Stomach (tissue), 9 donors: ENCODE measurements around the gene AHSP. TPM values are rescaled to one million over a fixed set of nuclear protein-coding genes. Genes with fewer than 3 reads are reported as not detected.

Experiments used
- DNase-seq, 2 donors: peaks; one replicate each; pipeline versions ENCODE4 v3.0.0 to v3.0.0-alpha.2; 2013 to 2019
- H3K27ac ChIP-seq, 5 donors: fragments of 200-600 bp in 4 of 5; sonication (generic) in 4 of 5; one replicate each; pipeline ENCODE4 v1.5.1; 2013 to 2019; ENCODE audit warnings: mild to moderate bottlenecking in 1 of 5, moderate library complexity in 1 of 5
- H3K27me3 ChIP-seq, 3 donors: fragments of 200-600 bp; sonication (generic); one replicate each; pipeline ENCODE4 v1.5.1; 2017 to 2019; ENCODE audit warnings: mixed run types in 1 of 3
- H3K36me3 ChIP-seq, 4 donors: fragments of 200-600 bp; sonication (generic); 1 replicate in 3 of 4; 2 replicates in 1 of 4; pipeline ENCODE4 v1.5.1; 2016 to 2019
- H3K4me1 ChIP-seq, 4 donors: fragments of 200-600 bp; sonication (generic); one replicate each; pipeline ENCODE4 v1.5.1; 2016 to 2019
- H3K4me3 ChIP-seq, 4 donors: fragments of 200-600 bp; sonication (generic) in 3 of 4; one replicate each; pipeline ENCODE4 v1.5.1; 2016 to 2019; ENCODE audit warnings: mild to moderate bottlenecking in 1 of 4
- H3K9me3 ChIP-seq, 4 donors: fragments of 200-600 bp; sonication (generic); one replicate each; pipeline ENCODE4 v1.5.1; 2016 to 2019
- CTCF ChIP-seq, 7 experiments: fragments of 450-650 bp in 4 of 7; fragments of 200-600 bp in 3 of 7; sonication (generic) in 3 of 7; IDR thresholded peaks; one replicate each; pipeline ENCODE4 v1.5.1; 2016 to 2019; ENCODE audit warnings: antibody characterized with exemption in 7 of 7, control low read depth in 2 of 7, mild to moderate bottlenecking in 1 of 7
- EP300 ChIP-seq: sonication (generic); formaldehyde crosslinking; IDR thresholded peaks from one replicate; pipeline ENCODE4 v1.6.1; 2017; ENCODE audit warnings: antibody characterized with exemption
- POLR2A ChIP-seq, 4 donors: fragments of 450-650 bp; IDR thresholded peaks; one replicate each; pipeline ENCODE4 v1.6.1; 2016; ENCODE audit warnings: antibody characterized with exemption in 4 of 4, control low read depth in 2 of 4, mild to moderate bottlenecking in 1 of 4, moderate library complexity in 1 of 4
- POLR2AphosphoS5 ChIP-seq, 3 donors: sonication (generic); formaldehyde crosslinking; IDR thresholded peaks; one replicate each; pipeline ENCODE4 v1.6.1; 2016; ENCODE audit warnings: antibody characterized with exemption in 3 of 3
- WGBS, 5 donors: extraction: QIAGEN DNeasy Blood & Tissue Kit in 3 of 5; methylation state at CpG; one replicate each; pipeline versions ENCODE4 v1.1.5 to v1.1.7; 2013 to 2018; 5-methylcytosine and 5-hydroxymethylcytosine counted together
- intact Hi-C: fragments of 100-400 bp; cut with DNase I; formaldehyde crosslinking; loops from one replicate; pipeline ENCODE4 v1.15.1; 2023; ENCODE audit warnings: low total_unique reads
- polyA plus RNA-seq, 3 donors: library from polyadenylated mRNA; stranded (reverse); fragments of 200-250 nt; gene quantifications; one replicate each; pipeline ENCODE4 v1.2.3, GENCODE V29; 2013
- total RNA-seq, 5 donors: library from RNA; depleted of rRNA; stranded (reverse); fragments of >200 nt; gene quantifications; one replicate each; pipeline versions ENCODE4 v1.1.0 to v1.2.3, GENCODE V29; 2014 to 2016
- donor health status: healthy with polysubstance abuse.
- donor health status: Bipolar disorder and iron deficiency.
- donor health status: healthy.

Gene AHSP
- total and polyA plus RNA-seq, 8 donors = 4.8 TPM; not detected in 7

GRCh38 chr16:31529937-31530312 lies 2.2 kb downstream of the AHSP start:
- Histone ChIP-seq H3K27ac (peak overlapping the region in 1 of 5 donors; percentile 53), H3K4me3 (peak overlapping the region; percentile 42 to 54 (median 48)), H3K4me1 (peaks cover 6 to 24% (median 14%) of the 10 kb centered on the region in 4 donors), H3K9me3 (no peaks in the 10 kb centered on the region), H3K27me3 (peaks cover 0 to 55% (median 21%) of the 10 kb centered on the region in 3 donors), H3K36me3 (no peaks in the 10 kb centered on the region)
- no peak for DNase-seq
- intact Hi-C loops = no loop called here
- 18 to 27% (median 22%) methylated on average over 11 to 17 of the region's 17 CpGs for WGBS, 5 donors
- TF ChIP-seq POLR2A (IDR thresholded peaks at IDR 0.05) (no peak), EP300 (no peak), POLR2AphosphoS5 (IDR thresholded peaks at IDR 0.05) (no peak), CTCF (IDR thresholded peaks at IDR 0.05) (no peak)

- Histone ChIP-seq H3K4me3 (peak overlapping the region in 1 of 4 donors; percentile 54), H3K27me3 (peaks cover 0 to 55% (median 21%) of the 10 kb centered on the region in 3 donors), H3K27ac (peak overlapping the region in 1 of 5 donors; percentile 53), H3K4me1 (peaks cover 6 to 24% (median 14%) of the 10 kb centered on the region in 4 donors), H3K36me3 (no peaks in the 10 kb centered on the region), H3K9me3 (no peaks in the 10 kb centered on the region)
- no peak for TF ChIP-seq POLR2AphosphoS5 (IDR thresholded peaks at IDR 0.05)
- TF ChIP-seq CTCF (IDR thresholded peaks at IDR 0.05) = no peak
- TF ChIP-seq POLR2A (IDR thresholded peaks at IDR 0.05) = no peak
- TF ChIP-seq EP300 = no peak
- 54 to 80% (median 69%) methylated on average over 5 of the region's 5 CpGs for whole genome bisulfite sequencing, 5 donors
- intact Hi-C loops = no loop called here
- DNase-seq = no peak
Measured at GRCh38 chr16:31530405-31530804, 2.7 kb downstream of the AHSP start.

- Histone ChIP-seq H3K27me3 (peaks cover 0 to 55% (median 21%) of the 10 kb centered on the region in 3 donors), H3K36me3 (no peaks in the 10 kb centered on the region), H3K9me3 (no peaks in the 10 kb centered on the region), H3K27ac (no peak overlapping the region), H3K4me1 (peaks cover 6 to 24% (median 14%) of the 10 kb centered on the region in 4 donors), H3K4me3 (no peak overlapping the region)
- intact Hi-C loops = no loop called here
- TF ChIP-seq EP300 (no peak), POLR2AphosphoS5 (IDR thresholded peaks at IDR 0.05) (no peak), CTCF (IDR thresholded peaks at IDR 0.05) (no peak), POLR2A (IDR thresholded peaks at IDR 0.05) (no peak)
- DNase-seq = no peak
- WGBS, 5 donors = 85 to 95% (median 91%) methylated on average over 1 of the region's 1 CpG
Measured at GRCh38 chr16:31531096-31531495, 3.4 kb downstream of the AHSP start.

- H3K36me3 ChIP-seq = no peaks in the 10 kb centered on the region
- no peak for TF ChIP-seq POLR2AphosphoS5 (IDR thresholded peaks at IDR 0.05)
- TF ChIP-seq EP300 = no peak
- TF ChIP-seq POLR2A (IDR thresholded peaks at IDR 0.05) = no peak
- no peak for TF ChIP-seq CTCF (IDR thresholded peaks at IDR 0.05)
- H3K27me3 ChIP-seq = peaks cover 0 to 60% (median 24%) of the 10 kb centered on the region in 3 donors
- H3K4me1 ChIP-seq = peaks cover 6 to 24% (median 16%) of the 10 kb centered on the region in 4 donors
- intact Hi-C loops = no loop called here
- no peaks in the 10 kb centered on the region for H3K9me3 ChIP-seq
- DNase-seq = no peak
- H3K27ac ChIP-seq = no peak overlapping the region
- H3K4me3 ChIP-seq = no peak overlapping the region
- WGBS, 5 donors = 38 to 67% (median 50%) methylated on average over 2 of the region's 2 CpGs
Measured at GRCh38 chr16:31532120-31532519, 4.4 kb downstream of the AHSP start.
